Measurements from ENCODE around the gene CNTNAP5. TPM values are rescaled to one million over a fixed set of nuclear protein-coding genes. Genes with fewer than 3 reads are reported as not detected.

CNTNAP5 gene
- total and polyA plus RNA-seq, 12 donors: 0.08 to 4.9 (median 0.96) TPM; not detected in 5

DNA sequence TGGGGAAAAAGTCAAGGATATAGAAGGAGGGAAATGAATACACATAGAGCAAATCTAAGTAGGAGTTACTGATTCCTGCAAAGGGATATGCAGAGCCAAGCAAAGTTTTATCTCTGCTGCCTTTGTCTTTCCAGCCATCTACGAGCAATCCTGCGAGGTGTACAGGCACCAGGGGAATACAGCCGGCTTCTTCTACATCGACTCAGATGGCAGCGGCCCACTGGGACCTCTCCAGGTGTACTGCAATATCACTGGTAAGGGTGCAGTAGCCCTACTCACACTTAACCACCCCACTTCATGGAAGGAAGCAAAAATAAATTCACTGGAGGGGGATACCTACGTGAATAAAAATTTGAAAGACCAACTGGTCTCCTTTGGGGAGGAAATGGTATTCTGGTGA, 584.6 kb downstream of the CNTNAP5 start:
- intact Hi-C loops (cut with DNase I): no loop called here
- H3K27ac ChIP-seq: no peak overlapping the region
- 83 to 88% (median 84%) methylated on average over 6 of the region's 6 CpGs for WGBS, 4 donors

DNA sequence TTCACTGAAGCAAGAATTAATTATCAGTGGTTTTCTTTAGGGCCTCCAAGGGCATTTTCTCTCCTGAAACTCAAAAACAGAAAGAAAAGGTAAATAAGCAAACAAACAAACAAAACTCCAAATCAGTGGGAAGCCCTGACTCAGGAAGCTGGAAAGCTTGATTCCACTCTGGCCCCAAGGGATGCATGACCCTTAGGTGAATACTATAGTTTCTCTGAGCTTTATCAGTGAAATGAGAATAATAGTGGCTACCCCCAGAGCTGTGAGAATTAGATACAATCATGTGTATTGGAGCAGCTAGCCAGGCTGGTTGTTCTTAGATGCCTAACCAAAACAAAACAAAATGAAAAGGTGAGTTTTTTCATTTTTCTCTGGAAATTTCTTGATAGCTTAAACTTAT, 585.1 kb downstream of the CNTNAP5 start:
- TF ChIP-seq POLR2A (IDR thresholded peaks at IDR 0.05): no peak
- TF ChIP-seq, protein P1, sequence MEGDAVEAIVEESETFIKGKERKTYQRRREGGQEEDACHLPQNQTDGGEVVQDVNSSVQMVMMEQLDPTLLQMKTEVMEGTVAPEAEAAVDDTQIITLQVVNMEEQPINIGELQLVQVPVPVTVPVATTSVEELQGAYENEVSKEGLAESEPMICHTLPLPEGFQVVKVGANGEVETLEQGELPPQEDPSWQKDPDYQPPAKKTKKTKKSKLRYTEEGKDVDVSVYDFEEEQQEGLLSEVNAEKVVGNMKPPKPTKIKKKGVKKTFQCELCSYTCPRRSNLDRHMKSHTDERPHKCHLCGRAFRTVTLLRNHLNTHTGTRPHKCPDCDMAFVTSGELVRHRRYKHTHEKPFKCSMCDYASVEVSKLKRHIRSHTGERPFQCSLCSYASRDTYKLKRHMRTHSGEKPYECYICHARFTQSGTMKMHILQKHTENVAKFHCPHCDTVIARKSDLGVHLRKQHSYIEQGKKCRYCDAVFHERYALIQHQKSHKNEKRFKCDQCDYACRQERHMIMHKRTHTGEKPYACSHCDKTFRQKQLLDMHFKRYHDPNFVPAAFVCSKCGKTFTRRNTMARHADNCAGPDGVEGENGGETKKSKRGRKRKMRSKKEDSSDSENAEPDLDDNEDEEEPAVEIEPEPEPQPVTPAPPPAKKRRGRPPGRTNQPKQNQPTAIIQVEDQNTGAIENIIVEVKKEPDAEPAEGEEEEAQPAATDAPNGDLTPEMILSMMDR (IDR thresholded peaks at IDR 0.05): no peak
- Histone ChIP-seq H3K27ac (no peak overlapping the region), H3K4me1 (replicated peaks in 1 of 2) (no peaks in the 10 kb centered on the region), H3K9me3 (replicated peaks in 1 of 3) (no peaks in the 10 kb centered on the region), H3K4me3 (no peak overlapping the region), H3K36me3 (replicated peaks in 1 of 2) (no peaks in the 10 kb centered on the region), H3K27me3 (no peaks in the 10 kb centered on the region)
- intact Hi-C loops (cut with DNase I): no loop called here
- DNase-seq: no peak

More for the DNA sequence above, 584.6 kb downstream of the CNTNAP5 start:
- Histone ChIP-seq H3K4me1 (replicated peaks in 1 of 2) (no peaks in the 10 kb centered on the region), H3K36me3 (replicated peaks in 1 of 2) (no peaks in the 10 kb centered on the region), H3K9me3 (replicated peaks in 1 of 3) (no peaks in the 10 kb centered on the region), H3K27me3 (no peaks in the 10 kb centered on the region), H3K4me3 (no peak overlapping the region)
- no peak for DNase-seq
- TF ChIP-seq POLR2A (IDR thresholded peaks at IDR 0.05): no peak
- TF ChIP-seq, protein P1 (IDR thresholded peaks at IDR 0.05): no peak

DNA sequence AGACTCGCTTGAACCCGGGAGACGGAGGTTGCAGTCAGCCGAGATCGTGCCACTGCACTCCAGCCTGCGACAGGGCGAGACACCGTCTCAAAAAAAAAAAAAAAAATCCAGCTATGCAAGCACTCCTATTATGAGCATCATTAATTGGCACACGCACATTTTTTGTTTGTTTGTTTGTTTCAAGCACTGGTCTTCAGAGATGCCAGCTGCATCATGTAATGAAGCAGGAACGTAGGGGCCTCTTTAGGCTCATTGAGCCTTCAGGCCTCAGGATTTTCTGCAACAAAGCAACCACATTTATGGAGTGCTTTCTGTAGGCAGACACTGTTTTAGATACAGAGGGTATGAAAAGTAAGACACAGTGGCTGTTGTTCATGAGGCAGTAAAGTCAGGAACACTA, 585.8 kb downstream of the CNTNAP5 start:
- intact Hi-C loops (cut with DNase I): no loop called here
- WGBS, 4 donors: 84 to 91% (median 88%) methylated on average over 10 of the region's 10 CpGs
- no peak for TF ChIP-seq POLR2A (IDR thresholded peaks at IDR 0.05)
- TF ChIP-seq, protein P1 (IDR thresholded peaks at IDR 0.05): no peak

DNA sequence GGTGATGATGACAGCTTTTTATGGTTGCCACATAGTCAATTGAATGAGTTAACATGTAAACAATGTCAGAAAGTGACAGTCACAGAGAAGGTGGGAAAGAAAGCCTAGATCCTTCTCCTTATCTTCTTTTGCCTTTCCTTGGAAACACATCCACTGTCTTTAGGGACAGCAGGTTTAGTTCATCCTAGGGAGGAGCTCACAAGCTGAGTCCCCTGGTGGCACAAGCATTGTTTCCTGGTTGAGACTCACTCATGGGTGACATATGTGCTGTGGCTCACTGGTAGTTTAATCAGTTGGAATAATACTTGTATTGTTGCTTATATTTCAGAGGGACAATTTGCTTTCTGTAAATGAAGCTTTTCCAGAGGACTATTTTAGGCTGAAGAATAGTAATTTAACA, 598.5 kb downstream of the CNTNAP5 start:
- Histone ChIP-seq H3K27ac (no peak overlapping the region), H3K9me3 (replicated peaks in 1 of 3) (no peaks in the 10 kb centered on the region), H3K4me1 (replicated peaks in 1 of 2) (no peaks in the 10 kb centered on the region), H3K27me3 (no peaks in the 10 kb centered on the region), H3K36me3 (replicated peaks in 1 of 2) (no peaks in the 10 kb centered on the region), H3K4me3 (no peak overlapping the region)
- intact Hi-C loops (cut with DNase I): loop anchor here in 1 of 2 donors (10.0 kb wide), 1 partner anchor 1231 kb away; no protein-coding TSS in a partner anchor
- no peak for DNase-seq
- TF ChIP-seq POLR2A (IDR thresholded peaks at IDR 0.05): no peak
- TF ChIP-seq, protein P1 (IDR thresholded peaks at IDR 0.05): no peak

More for the DNA sequence above, 585.8 kb downstream of the CNTNAP5 start:
- Histone ChIP-seq H3K9me3 (replicated peaks in 1 of 3) (no peaks in the 10 kb centered on the region), H3K36me3 (replicated peaks in 1 of 2) (no peaks in the 10 kb centered on the region), H3K4me3 (no peak overlapping the region), H3K27me3 (no peaks in the 10 kb centered on the region), H3K27ac (no peak overlapping the region), H3K4me1 (replicated peaks in 1 of 2) (no peaks in the 10 kb centered on the region)
- DNase-seq: no peak
